Measurements from ENCODE around the gene HAUS7.

The HAUS7 gene

DNA sequence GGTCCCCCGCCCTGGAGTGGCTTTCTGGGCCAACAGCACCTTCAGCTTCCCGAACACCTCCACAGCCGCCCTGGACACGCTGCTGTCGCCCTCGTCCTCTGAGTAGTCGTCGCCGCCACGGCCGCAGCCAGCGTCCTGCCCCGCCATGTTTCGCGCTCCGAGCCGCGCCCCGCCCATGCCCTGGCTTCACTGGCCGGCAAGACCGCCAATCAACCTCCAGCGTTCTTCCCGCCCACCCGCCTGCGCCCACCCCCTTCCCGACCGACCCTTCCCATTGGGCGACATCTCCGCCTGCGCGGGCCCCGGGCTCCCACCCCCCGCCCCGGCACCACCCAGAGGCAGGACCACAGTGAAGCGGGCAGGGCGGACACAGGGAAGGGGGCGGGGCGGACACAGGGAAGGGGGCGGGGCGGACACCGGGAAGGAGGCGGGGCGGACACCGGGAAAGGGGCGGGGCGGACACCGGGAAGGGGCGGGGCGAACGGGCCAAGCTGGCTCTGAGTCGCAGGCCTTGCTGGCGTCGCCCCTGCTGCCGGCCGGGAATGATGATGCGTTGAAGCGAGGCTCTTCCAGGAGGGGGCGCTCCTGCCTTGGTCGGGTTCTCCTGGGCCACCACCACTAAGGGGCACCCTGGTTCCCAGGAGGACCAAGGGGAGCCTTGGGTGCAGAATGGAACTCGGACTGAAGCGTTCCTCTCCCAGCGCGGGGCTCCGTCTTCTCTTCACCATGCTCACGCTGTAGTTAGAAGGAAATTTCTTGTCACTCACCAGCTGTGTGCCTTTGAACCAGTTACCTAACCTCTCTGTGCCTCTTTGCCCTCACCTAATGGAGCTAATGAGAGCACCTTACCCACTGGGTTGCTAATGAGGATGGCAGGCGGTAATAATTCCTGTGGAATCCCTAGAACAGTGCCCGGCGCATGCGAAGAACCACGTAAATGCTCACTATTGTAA, at the start of gene HAUS7:
HAUS7 (minus strand) TSS at position 166 of the 953 bp plus-strand sequence; CDS start at position 147, 19 bp downstream.
- peak; percentile 50; the same call in 1 of the 2 replicates for TF ChIP-seq CTCF (IDR thresholded peaks at IDR 0.05; ENCODE audit: low read depth, low read length)
- H3K4me3 ChIP-seq (ENCODE audit: low read depth, low read length): peak within 1 kb of the TSS; percentile 64

DNA sequence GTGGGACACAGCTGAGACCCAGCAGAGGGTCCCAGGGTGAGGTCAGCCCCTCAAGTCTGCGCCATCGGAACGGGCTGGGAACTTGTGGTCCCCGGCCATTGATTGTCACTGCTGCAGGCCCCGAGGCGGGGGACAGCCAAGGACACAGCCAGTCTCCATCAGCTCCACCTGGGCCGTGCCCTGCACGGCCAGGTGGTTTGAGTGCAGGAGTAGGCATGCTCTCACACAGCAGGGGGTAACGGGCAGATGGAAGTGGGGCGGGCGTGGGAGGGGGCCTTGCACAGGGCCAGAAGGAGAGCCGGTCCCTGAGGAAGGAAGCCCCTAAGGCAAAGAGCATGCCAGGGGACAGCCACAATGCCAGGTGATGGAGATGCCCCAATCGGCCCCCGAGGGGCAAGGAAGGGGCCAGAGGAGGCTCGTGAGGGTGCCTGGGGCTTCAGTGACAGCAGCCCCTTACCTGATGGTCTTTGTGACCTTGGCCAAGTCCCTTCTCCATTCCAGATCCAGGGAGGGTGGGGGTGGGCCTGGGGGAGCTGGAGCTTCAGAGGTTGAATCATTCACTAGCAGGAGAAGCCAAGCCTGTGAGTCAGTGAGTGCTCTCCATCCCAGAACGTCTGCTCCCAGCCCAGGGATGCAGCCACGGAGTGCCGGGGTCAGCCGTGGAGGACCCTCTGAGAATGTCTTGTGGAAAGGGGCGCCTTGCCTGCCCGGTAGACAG, 49.4 kb upstream of the HAUS7 start:
- no peak for TF ChIP-seq CTCF (IDR thresholded peaks at IDR 0.05; ENCODE audit: low read depth, low read length)

GRCh38 chrX:153517946-153518834, 47.8 kb upstream of the HAUS7 start:
- no peak for TF ChIP-seq CTCF (IDR thresholded peaks at IDR 0.05; ENCODE audit: low read depth, low read length)

More for the DNA sequence above, 49.4 kb upstream of the HAUS7 start:
- H3K4me3 ChIP-seq (ENCODE audit: low read depth, low read length): no peak overlapping the region

DNA sequence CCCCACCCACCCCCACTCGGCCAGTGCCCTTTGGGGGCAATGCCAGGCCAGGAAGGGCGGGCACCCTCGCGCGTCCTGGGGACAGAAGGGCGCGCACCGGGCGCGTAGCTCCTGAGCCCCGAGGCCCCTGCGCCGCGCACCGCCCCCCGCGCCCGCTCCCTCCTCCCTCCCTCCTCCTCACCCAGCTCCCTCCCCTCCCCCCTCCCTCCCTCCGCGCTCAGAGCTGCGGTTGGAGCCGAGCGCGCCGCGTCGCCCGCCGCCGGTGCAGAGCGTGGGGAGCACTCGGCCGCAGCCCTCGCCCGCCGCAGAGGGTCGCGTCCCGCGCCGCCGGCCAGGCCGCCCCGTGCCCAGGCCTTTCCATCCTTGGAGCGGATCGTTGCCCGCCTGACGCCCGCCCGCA, 47.0 kb upstream of the HAUS7 start, which contains the start of gene ATP2B3:
ATP2B3 (plus strand) TSS at position 220 of the 400 bp plus-strand sequence. CDS start 18,606 bp downstream, outside the sequence.
- TF ChIP-seq CTCF (IDR thresholded peaks at IDR 0.05; ENCODE audit: low read depth, low read length): no peak
- H3K4me3 ChIP-seq (ENCODE audit: low read depth, low read length): no peak within 1 kb of the TSS

More at GRCh38 chrX:153517946-153518834, 47.8 kb upstream of the HAUS7 start:
- no peak overlapping the region for H3K4me3 ChIP-seq (ENCODE audit: low read depth, low read length)

GRCh38 chrX:153516073-153516472, 45.7 kb upstream of the HAUS7 start:
- no peak for TF ChIP-seq CTCF (IDR thresholded peaks at IDR 0.05; ENCODE audit: low read depth, low read length)
- no peak overlapping the region for H3K4me3 ChIP-seq (ENCODE audit: low read depth, low read length)

GRCh38 chrX:153515435-153515834, 45.1 kb upstream of the HAUS7 start:
- no peak for TF ChIP-seq CTCF (IDR thresholded peaks at IDR 0.05; ENCODE audit: low read depth, low read length)

More at GRCh38 chrX:153515435-153515834, 45.1 kb upstream of the HAUS7 start:
- H3K4me3 ChIP-seq (ENCODE audit: low read depth, low read length): no peak overlapping the region

Measured in WI38 (cell line).